H9 (cell line): ENCODE data around the gene ACP2. TPM values are rescaled to one million over a fixed set of nuclear protein-coding genes. Genes with fewer than 3 reads are reported as not detected.

Experiments used
- DNase-seq: peaks from one replicate; pipeline ENCODE4 v3.0.0-alpha.2; 2017
- H2AFZ ChIP-seq: one replicate; pipeline ENCODE4 v1.6.1; 2013; ENCODE audit warnings: mild to moderate bottlenecking, low read length, control low read depth, moderate library complexity
- H2AK5ac ChIP-seq: 2 replicates; pipeline ENCODE4 v1.6.1; 2013; ENCODE audit warnings: low read length, control low read depth, mixed read lengths; ENCODE audit not compliant: insufficient read length
- H2BK120ac ChIP-seq: one replicate; pipeline ENCODE4 v1.6.1; 2013; ENCODE audit warnings: low read depth, mild to moderate bottlenecking, low read length, control low read depth, inconsistent platforms; ENCODE audit not compliant: poor library complexity, severe bottlenecking
- H2BK12ac ChIP-seq: 2 replicates; pipeline ENCODE4 v1.6.1; 2013; ENCODE audit warnings: low read length, control low read depth, mixed read lengths, low read depth; ENCODE audit not compliant: insufficient read length
- H2BK15ac ChIP-seq: 2 replicates; pipeline ENCODE4 v1.6.1; 2013; ENCODE audit warnings: low read depth, low read length, control low read depth
- H2BK20ac ChIP-seq: one replicate; pipeline ENCODE4 v1.6.1; 2013; ENCODE audit warnings: low read depth, mild to moderate bottlenecking, low read length, control low read depth, inconsistent platforms; ENCODE audit not compliant: poor library complexity, severe bottlenecking
- H2BK5ac ChIP-seq: 2 replicates; pipeline ENCODE4 v1.6.1; 2013; ENCODE audit warnings: low read length, control low read depth, mixed read lengths; ENCODE audit not compliant: insufficient read length
- H3K14ac ChIP-seq: 2 replicates; pipeline ENCODE4 v1.6.1; 2013; ENCODE audit warnings: low read length, control low read depth; ENCODE audit not compliant: insufficient read depth
- H3K18ac ChIP-seq: 2 replicates; pipeline ENCODE4 v1.6.1; 2013; ENCODE audit warnings: low read depth, mild to moderate bottlenecking, mixed read lengths, low read length, control low read depth; ENCODE audit not compliant: insufficient read length
- H3K23ac ChIP-seq: 2 replicates; pipeline ENCODE4 v1.6.1; 2013; ENCODE audit warnings: low read length, control low read depth, mixed read lengths, low read depth; ENCODE audit not compliant: insufficient read length
- H3K23me2 ChIP-seq: 2 replicates; pipeline ENCODE4 v1.6.1; 2013; ENCODE audit warnings: low read depth, mild to moderate bottlenecking, mixed read lengths, low read length, control low read depth; ENCODE audit not compliant: insufficient read length, poor library complexity, severe bottlenecking
- H3K27ac ChIP-seq: 2 replicates; pipeline ENCODE4 v1.5.1; 2013; ENCODE audit warnings: low read length, control low read depth, mixed read lengths, low read depth; ENCODE audit not compliant: insufficient read length
- H3K27me3 ChIP-seq: 2 replicates; pipeline ENCODE4 v1.6.1; 2013; ENCODE audit warnings: low read length, control low read depth, inconsistent platforms; ENCODE audit not compliant: insufficient read depth
- H3K4ac ChIP-seq: 2 replicates; pipeline ENCODE4 v1.6.1; 2013; ENCODE audit warnings: low read depth, mild to moderate bottlenecking, control low read depth, inconsistent platforms, low read length, moderate library complexity
- H3K4me1 ChIP-seq: 2 replicates; pipeline ENCODE4 v1.6.1; 2013; ENCODE audit warnings: low read length, control low read depth, inconsistent platforms; ENCODE audit not compliant: insufficient read depth
- H3K4me2 ChIP-seq: 2 replicates; pipeline ENCODE4 v1.6.1; 2013; ENCODE audit warnings: low read length, control low read depth, mixed read lengths; ENCODE audit not compliant: insufficient read length, insufficient read depth
- H3K56ac ChIP-seq: 2 replicates; pipeline ENCODE4 v1.6.1; 2013; ENCODE audit warnings: low read depth, mild to moderate bottlenecking, mixed read lengths, low read length, control low read depth; ENCODE audit not compliant: insufficient read length
- H3K79me1 ChIP-seq: 2 replicates; pipeline ENCODE4 v1.6.1; 2013; ENCODE audit warnings: low read depth, mild to moderate bottlenecking, moderate library complexity, low read length, control low read depth, inconsistent platforms; ENCODE audit not compliant: insufficient read depth, poor library complexity, severe bottlenecking
- H3K79me2 ChIP-seq: 2 replicates; pipeline ENCODE4 v1.6.1; 2013; ENCODE audit warnings: low read length, control low read depth, inconsistent platforms; ENCODE audit not compliant: insufficient read depth
- H3K9ac ChIP-seq: 2 replicates; pipeline ENCODE4 v1.6.1; 2013; ENCODE audit warnings: low read length, control low read depth, mixed read lengths; ENCODE audit not compliant: insufficient read length; ENCODE audit errors: extremely low read depth
- H3K9me3 ChIP-seq: one replicate; pipeline ENCODE4 v1.6.1; 2013; ENCODE audit warnings: low read depth, low read length, inconsistent platforms; ENCODE audit not compliant: control insufficient read depth
- H3T11ph ChIP-seq: one replicate; pipeline ENCODE4 v1.6.1; 2013; ENCODE audit warnings: mild to moderate bottlenecking, low read length, control low read depth, inconsistent platforms
- H4K20me1 ChIP-seq: one replicate; pipeline ENCODE4 v1.6.1; 2013; ENCODE audit not compliant: control insufficient read depth, insufficient read length, insufficient read depth
- H4K5ac ChIP-seq: 2 replicates; pipeline ENCODE4 v1.6.1; 2013; ENCODE audit warnings: low read depth, mild to moderate bottlenecking, mixed read lengths, low read length, control low read depth; ENCODE audit not compliant: insufficient read length
- H4K8ac ChIP-seq: replicated peaks from 2 replicates; pipeline ENCODE4 v1.6.1; 2013; ENCODE audit warnings: low read length, control low read depth, mixed read lengths, low read depth; ENCODE audit not compliant: insufficient read length
- H4K91ac ChIP-seq: 2 replicates; pipeline ENCODE4 v1.6.1; 2013; ENCODE audit warnings: low read depth, mild to moderate bottlenecking, moderate library complexity, mixed read lengths, low read length, control low read depth; ENCODE audit not compliant: insufficient read length
- H3K27ac Mint-ChIP-seq, 3 experiments: 2 replicates in 2 of 3; 3 replicates in 1 of 3; pipeline ENCODE4 v1.8.0; 2020 to 2021; ENCODE audit warnings: mixed read lengths in 3 of 3, mild to moderate bottlenecking in 1 of 3, moderate library complexity in 1 of 3
- H3K27me3 Mint-ChIP-seq: 2 replicates; pipeline ENCODE4 v1.8.0; 2021; ENCODE audit warnings: low read depth, mild to moderate bottlenecking, moderate library complexity, mixed read lengths
- H3K36me3 Mint-ChIP-seq, 3 experiments: 2 replicates in 2 of 3; 3 replicates in 1 of 3; pipeline ENCODE4 v1.8.0; 2020 to 2021; ENCODE audit warnings: low read depth in 3 of 3, mixed read lengths in 3 of 3; ENCODE audit not compliant: insufficient read depth in 1 of 3
- H3K4me1 Mint-ChIP-seq, 2 experiments: 2 replicates each; pipeline ENCODE4 v1.8.0; 2020; ENCODE audit warnings: mixed read lengths in 2 of 2
- H3K4me3 Mint-ChIP-seq, 2 experiments: 2 replicates in 1 of 2; 3 replicates in 1 of 2; pipeline ENCODE4 v1.8.0; 2020 to 2021; ENCODE audit warnings: mild to moderate bottlenecking in 2 of 2, mixed read lengths in 2 of 2, moderate library complexity in 1 of 2
- H3K9me3 Mint-ChIP-seq, 2 experiments: 2 replicates in 1 of 2; 3 replicates in 1 of 2; pipeline ENCODE4 v1.8.0; 2020; ENCODE audit warnings: mild to moderate bottlenecking in 2 of 2, mixed read lengths in 2 of 2, moderate library complexity in 1 of 2
- WGBS: extraction: QIAGEN DNeasy Blood & Tissue Kit; methylation state at CpG from one replicate; pipeline ENCODE4 v1.1.7; 2013; ENCODE audit warnings: missing lambda C conversion rate, low lambda C conversion rate, mixed read lengths; ENCODE audit not compliant: insufficient read length; ENCODE audit errors: extremely low coverage; 5-methylcytosine and 5-hydroxymethylcytosine counted together
- total RNA-seq: library from RNA; stranded (reverse); gene quantifications from 2 replicates; pipeline ENCODE4 v1.2.1, GENCODE V29; 2021
- TF ChIP-seq, protein P1 (sequence below): fragments of 200-600 bp; sonication (generic); conservative IDR thresholded peaks from 3 replicates; pipeline ENCODE4 v1.8.0; 2021; ENCODE audit warnings: antibody characterized with exemption, mild to moderate bottlenecking

Gene ACP2
- total RNA-seq, 1 experiment from 2014 or later = 29.5 TPM

DNA sequence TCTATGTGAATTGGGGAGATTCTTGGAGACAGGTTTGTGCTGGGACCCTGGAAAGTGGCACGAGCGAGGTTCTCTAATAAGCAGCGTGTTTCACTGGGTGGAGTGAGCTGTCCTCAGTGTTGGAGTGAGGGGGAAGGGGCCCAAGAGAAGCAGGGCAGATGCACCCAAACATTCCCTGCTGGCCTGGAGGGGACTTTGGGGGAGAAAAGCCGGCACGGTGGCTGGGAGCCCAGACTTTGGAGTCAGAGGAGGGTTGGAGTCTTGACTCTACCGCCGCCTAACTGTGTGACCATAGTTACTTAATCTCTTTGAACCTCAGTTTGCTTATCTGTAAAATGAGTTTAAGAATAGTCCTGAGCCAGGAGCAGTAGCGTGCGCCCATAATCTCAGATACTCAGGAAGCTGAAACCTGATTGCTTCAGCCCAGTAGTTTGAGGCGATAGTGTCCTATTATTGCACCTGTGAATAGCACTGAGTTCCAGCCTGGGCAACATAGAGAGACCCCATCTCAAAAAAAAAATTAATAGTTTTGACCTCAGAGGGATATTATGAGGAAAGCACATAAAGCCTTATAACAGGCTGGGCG, 9.8 kb upstream of the ACP2 start:
- H3K27me3 ChIP-seq = no peaks in the 10 kb centered on the region
- H3K18ac ChIP-seq = no peak overlapping the region
- H2BK15ac ChIP-seq = no peak overlapping the region
- no peaks in the 10 kb centered on the region for H3K9me3 ChIP-seq
- no CpG with 5 or more reads among the region's 11 CpGs for WGBS
- peak overlapping the region; percentile 80 for H2BK120ac ChIP-seq
- H2AK5ac ChIP-seq = no peak overlapping the region
- peak overlapping the region; percentile 43; the same call in 1 of the 2 replicates for H3K14ac ChIP-seq
- Mint-ChIP-seq H3K4me1 (peaks cover 18 to 25% of the 10 kb centered on the region in 2 experiments), H3K27ac (peak overlapping the region; percentile 80 to 96 (median 91); a peak in 6 of 7 replicates), H3K9me3 (no peaks in the 10 kb centered on the region), H3K27me3 (no peaks in the 10 kb centered on the region; the same call in 1 of the 2 replicates), H3K36me3 (no peaks in the 10 kb centered on the region; a peak in 1 of 7 replicates), H3K4me3 (peak overlapping the region; percentile 61 to 80)
- no peak overlapping the region for H3K56ac ChIP-seq
- H4K91ac ChIP-seq = no peak overlapping the region
- no peak overlapping the region for H2BK12ac ChIP-seq
- H4K20me1 ChIP-seq = no peaks in the 10 kb centered on the region
- no peaks in the 10 kb centered on the region for H3K79me1 ChIP-seq
- H2BK20ac ChIP-seq = no peak overlapping the region
- no peak overlapping the region for H2BK5ac ChIP-seq
- no peak overlapping the region for H4K5ac ChIP-seq
- no peak overlapping the region for H2AFZ ChIP-seq
- no peak for DNase-seq
- no peak overlapping the region for H3K23ac ChIP-seq
- no peak overlapping the region for H3K27ac ChIP-seq
- H3K4me2 ChIP-seq = peak overlapping the region; percentile 54
- no peaks in the 10 kb centered on the region; the same call in 1 of the 2 replicates for H3K4me1 ChIP-seq
- H3K23me2 ChIP-seq = peaks cover 4% of the 10 kb centered on the region
- H3K79me2 ChIP-seq = peaks cover 2% of the 10 kb centered on the region; the same call in 1 of the 2 replicates
- TF ChIP-seq, protein P1, sequence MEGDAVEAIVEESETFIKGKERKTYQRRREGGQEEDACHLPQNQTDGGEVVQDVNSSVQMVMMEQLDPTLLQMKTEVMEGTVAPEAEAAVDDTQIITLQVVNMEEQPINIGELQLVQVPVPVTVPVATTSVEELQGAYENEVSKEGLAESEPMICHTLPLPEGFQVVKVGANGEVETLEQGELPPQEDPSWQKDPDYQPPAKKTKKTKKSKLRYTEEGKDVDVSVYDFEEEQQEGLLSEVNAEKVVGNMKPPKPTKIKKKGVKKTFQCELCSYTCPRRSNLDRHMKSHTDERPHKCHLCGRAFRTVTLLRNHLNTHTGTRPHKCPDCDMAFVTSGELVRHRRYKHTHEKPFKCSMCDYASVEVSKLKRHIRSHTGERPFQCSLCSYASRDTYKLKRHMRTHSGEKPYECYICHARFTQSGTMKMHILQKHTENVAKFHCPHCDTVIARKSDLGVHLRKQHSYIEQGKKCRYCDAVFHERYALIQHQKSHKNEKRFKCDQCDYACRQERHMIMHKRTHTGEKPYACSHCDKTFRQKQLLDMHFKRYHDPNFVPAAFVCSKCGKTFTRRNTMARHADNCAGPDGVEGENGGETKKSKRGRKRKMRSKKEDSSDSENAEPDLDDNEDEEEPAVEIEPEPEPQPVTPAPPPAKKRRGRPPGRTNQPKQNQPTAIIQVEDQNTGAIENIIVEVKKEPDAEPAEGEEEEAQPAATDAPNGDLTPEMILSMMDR = no peak
- no peak overlapping the region for H3K4ac ChIP-seq
- no peak overlapping the region for H4K8ac ChIP-seq
- H3K9ac ChIP-seq = no peak overlapping the region
- H3T11ph ChIP-seq = no peak overlapping the region
